Eye (tissue), 1 donor: ENCODE data around the gene MARCHF6.
"Not testable (repeated sequence)": the region's sequence is repeated elsewhere in the genome, so short reads cannot be mapped to it uniquely, and the experiment has no call there.

Experiments
- DNase-seq: peaks from one replicate; pipeline ENCODE4 v3.0.0-alpha.2; 2015

The MARCHF6 gene

DNA sequence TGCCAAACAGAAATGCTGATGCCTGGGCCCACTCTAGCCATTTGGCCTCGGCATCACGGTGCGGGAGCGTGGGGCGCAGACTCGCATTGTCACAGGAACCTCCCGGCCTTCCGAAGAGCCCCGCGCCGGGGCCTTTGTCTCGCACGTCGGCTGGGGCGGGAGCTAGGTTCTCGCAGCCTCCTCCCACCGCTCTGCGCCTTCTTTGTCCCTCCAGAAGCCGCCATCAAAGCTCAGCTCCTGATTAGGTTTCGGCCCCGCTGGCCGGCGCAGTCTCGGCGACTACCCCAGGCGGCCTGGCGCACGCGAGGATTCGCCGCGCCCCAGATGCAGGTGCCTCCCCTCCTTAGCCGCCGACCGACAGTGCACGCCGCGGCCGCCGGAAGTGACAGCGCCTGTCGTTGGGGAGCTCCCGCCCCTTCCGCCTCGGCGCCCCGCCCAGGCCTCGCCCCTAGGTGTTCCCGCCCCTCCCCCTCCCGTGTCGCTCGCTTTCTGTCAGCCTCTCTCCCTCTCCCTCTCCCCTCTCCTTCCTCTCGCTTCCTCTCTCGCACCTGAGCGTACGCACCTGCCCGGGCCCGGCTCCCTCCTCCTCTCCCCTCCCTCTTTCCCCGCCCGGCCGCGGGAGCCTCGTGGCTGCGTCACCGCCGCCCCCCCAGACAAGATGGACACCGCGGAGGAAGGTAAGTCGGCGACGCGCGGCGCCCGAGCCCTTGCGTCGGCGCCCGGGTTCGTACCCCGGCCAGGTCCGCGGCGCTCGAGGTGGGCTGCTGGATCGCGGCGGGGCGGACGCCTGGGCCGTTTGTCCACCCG lies at the start of gene MARCHF6:
Gene MARCHF6 (plus strand): TSS at position 455 of the 807 bp plus-strand sequence. CDS start 204 bp downstream, at position 659.
- DNase-seq: peak; percentile 97

DNA sequence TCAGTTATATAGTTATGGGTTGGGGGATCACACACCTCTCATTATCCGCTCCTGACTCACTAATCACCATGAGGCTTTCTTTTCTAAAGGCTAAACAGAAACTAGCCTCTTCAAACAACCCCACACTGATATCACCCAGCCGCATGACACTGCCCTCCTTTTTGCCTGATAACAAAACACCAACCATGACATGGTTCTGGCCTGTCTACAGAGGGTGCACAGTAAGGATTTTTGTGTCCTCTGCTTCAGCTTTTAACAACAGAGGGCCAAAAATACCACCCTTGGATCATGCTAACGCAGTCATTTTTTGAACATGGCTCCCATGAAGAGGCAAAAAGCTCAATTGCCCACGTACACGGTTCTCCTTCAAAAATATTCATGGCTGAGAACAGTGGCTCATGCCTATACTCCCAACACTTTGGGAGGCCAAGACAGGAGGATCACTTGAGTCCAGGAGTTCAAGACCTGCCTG lies 49.8 kb upstream of the MARCHF6 start:
- DNase-seq: no peak

DNA sequence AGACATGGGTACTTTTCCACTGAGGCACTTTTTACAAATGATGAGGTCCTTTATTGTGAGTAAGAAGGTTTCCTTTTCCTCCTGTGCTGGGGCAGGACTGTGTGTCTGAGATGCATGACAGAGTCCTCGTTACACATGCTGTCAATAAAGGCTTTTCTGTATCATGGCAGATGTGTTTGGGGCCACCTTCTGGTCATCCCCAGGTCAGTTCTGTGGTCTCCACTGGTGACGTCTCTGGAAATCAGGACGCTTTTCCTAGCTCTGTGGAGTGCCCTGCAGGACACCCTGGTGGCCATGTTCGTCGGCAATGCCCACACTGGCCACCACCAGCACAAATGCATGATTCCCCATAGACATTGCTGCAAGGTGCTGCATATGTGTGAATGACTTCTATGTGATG lies 48.6 kb upstream of the MARCHF6 start:
- no peak for DNase-seq

DNA sequence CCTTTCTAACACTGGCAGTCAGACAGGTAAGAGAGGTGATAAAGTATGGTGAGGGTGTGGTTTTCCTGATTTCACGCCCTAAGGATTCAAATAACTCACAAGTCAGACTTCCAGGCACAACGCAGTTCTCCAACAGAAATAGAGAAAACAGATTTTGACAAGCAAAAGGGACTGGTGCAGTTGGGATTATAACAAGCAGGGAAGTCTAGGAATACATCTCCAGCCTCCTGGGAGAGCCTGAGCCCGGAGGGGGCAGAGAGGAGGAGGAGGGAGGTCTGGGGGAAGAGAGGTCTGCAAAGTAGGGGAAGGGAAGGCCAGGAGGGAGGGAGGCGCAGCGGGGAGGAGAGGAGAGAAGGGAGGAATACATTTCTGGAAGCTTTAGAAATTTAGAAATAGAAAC lies 47.4 kb upstream of the MARCHF6 start:
- no peak for DNase-seq

DNA sequence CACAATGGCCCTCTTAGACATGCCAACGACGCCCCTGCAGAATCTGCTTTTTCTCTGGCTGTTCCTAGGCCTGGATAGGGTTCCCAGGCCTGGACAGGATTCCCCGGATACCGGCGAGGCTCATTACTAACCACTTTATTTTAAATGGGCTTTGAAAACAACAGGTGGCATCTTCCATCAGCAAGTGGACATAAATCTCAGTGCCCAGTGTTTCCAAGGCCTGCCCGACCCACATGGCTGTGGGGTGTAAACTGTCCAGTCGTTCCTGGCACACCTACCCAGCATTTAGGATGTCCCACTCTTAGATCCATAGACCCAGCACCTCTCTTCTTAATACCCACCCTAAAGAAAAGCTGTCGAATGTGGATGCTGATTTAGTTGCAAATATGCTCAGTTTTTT lies 46.7 kb upstream of the MARCHF6 start:
- DNase-seq: no peak

- peak; percentile 84 for DNase-seq
These were observed 46.0 kb upstream of the MARCHF6 start, which contains the start of gene CMBL for GRCh38 chr5:10307206-10308148. Gene CMBL, minus strand, starts transcription at chr5:10307902. Its CDS starts 17,140 bp downstream, at chr5:10290762.

DNA sequence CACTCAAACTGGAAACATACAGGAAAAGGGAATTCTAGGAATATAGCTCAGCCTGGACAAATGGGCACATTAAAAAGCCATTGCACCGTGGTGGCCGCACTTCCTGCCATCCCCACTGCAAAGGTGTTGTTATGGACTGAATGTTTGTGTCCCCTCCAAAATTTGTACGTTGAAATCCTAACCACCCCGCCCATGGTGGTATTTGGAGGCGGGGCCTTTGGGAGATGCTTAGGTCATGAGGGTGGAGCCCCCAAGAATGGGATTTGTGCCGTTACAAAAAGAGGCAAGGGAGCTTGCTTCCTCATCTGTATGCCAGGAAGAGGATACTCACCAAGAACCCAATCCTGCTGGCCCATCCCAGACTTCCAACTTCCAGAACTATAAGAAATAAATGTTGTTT lies 44.7 kb upstream of the MARCHF6 start:
- no peak for DNase-seq

DNA sequence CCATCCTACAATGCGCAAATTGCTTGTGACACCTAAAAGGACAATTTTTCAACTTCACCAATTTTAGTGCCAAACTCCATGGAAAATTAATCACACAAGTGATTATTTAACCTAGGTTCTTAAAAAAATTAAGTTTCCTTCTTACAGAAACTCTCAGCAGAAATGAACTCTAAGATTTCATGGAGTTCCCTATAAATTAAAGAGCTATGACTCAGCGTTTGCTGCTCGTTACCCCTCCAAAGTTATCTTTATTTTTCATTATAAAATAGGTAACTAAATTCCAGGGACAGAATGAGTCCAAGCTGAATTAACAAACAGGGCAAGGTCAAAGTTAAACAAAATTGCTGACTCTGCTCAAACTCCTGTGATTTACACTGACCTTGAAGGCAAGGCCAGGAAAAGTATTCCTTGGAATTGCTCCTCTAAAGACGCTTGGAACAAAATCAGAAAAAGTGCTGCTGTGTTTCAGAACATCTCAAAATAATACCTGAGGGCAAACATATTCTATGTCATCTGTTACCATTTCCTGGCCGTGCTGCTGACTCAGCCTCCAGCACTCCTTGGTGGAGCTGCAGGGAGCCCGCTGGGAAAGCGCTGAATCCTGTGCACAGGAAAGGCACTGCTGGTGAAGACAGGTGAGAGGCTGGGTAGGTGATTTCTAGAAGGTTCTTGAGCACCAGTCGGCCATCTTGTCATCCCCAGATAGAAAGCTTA lies 43.3 kb upstream of the MARCHF6 start:
- no peak for DNase-seq

DNA sequence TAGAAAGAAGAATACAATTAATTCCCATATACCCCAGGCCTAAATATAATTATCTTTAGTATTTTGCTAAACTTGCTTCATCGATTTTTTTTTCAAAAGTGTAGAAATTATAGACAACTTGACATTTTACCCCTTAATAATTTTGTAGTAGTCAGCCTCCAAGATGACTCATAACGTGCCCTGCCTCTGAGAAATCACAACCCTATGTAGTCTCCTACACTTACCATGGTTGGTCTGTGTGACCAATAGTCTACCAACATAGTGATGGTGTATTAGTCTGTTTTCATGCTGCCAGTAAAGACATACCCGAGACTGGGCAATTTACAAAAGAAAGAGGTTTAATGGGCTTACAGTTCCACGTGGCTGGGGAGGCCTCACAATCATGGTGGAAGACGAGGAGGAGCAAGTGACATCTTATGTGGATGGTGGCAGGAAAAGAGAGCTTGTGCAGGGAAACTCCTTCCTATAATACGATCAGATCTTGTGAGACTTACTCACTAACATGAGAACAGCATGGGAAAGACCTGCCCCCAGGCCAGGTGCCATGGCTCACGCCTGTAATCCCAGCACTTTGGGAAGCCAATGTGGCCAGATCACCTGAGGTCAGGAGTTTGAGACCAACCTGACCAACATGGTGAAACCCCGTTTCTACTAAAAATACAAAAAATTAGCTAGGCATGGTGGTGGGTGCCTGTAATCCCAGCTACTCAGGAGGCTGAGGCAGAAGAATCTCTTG lies 42.5 kb upstream of the MARCHF6 start:
- DNase-seq: not testable (repeated sequence)

GRCh38 chr5:10311595-10312425 lies 41.7 kb upstream of the MARCHF6 start:
- DNase-seq: no peak

DNA sequence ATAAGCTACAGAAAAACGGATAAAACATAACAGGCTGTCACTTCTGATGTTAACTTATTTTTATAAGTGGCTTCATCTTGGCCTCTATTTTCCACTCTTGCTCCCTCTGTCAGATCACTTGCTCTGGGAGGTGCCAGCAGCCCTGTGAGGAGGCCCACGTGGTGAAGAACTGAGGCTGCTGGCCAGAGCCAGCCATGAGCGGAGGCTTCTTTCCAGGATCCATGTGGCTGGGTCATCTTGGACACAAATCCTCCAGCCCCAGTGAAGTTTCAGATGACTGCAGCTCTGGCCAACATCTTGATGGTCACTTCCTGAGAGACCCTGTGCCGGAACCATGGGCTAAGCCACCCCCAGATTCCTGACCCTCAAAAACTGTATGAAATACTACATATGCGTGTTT lies 38.3 kb upstream of the MARCHF6 start:
- no peak for DNase-seq

DNA sequence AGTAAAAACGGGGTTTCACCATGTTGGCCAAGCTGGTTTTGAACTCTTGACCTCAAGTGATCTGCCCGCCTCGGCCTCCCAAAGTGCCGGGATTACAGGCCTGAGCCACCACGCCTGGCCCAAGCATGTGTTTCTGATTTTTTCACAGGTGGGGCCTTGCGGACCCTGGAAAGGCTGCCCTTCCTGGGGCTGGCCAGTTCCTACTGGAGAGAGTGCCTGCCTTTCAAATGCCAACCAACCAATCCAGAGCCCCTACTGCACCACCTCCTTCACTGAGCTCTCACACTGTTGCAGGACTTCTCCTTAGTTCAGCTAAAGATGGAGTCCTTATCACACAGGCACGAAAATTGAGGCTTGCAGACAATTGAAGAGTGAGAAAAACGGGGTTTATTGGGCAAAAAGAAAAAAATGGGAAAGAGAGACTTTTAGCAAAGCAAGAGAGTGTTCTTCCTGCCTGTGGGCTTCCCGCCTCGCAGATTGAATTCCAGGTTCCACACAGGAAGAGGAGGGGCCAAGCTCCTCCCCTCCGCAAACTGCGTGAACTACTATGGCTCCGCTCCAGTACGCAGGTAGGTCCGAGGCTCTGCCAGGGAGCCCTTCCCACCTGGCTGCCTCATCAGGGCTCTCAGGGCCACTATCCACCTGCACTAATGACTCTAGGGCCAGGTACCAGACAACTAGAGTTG lies 37.5 kb upstream of the MARCHF6 start:
- no peak for DNase-seq

DNA sequence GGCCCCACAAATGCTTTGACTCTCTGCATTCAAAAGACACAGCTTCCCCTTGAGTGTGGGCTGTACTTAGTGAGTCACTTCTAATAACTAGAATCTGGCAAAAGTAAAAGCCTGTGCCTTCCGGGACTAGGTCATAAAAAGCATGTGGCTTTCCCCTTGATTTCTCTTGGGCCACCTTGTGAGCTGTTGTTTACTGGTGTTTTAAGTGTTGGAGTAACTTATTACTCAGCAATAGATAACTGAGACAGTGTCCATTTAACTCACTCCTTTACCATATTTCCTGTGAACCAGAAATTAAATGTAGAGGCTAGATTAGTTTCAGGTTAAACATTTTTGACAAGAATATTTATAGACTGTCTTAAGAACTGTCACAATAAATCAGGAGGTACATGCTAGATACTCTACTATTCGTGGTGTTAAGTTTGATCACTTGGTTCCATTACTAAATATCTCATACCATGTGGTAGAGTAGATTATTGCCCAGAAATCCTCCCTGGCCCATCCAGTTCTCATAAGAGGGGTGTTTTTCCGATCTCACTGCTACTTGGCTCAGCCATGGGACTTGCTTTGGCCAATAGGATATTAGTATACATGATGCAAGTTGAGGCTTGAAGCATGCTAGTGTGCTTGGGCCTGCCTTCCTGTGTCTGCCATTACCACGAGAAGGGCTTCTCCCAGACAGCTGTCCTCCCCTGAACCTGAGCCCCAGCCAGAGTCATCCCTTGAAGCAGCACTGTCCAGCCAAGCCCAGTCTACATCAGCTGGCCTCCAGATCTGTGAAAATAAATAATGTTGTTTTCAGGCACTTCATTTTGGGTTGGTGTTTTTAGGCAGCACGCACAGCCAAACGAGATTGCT lies 35.4 kb upstream of the MARCHF6 start:
- DNase-seq: no peak

DNA sequence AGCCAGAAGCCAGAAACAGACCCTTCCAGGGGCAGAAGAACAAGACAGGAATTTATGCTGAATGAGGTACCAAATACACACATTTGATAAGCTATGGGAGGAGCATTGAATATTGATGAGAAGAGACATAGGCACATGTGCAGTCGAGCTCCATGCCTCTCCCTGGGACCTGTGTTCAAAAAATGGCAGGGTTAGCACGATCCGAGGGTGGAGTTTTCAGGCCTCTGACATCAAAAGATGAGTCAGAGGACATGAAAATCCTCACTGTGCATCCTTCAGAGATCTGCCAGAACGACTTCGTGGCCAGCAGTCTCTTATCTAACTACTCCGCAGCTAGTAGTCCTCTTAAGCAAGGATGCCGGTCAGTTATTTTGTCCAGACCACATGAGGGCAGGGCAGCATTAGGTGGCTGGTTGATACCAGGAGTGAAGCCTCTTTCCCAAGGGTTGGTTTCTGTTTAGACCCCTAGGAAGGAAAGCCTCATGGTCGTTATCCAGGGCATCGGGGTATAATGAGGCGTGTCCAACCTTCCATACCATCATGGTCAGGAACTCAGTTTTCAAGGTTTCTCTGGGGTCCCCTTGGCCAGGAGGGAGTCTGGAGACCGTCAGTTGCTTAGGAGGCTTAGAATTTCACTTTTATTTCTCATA lies 34.2 kb upstream of the MARCHF6 start:
- no peak for DNase-seq

GRCh38 chr5:10320793-10321192 lies 32.7 kb upstream of the MARCHF6 start:
- no peak for DNase-seq

- DNase-seq: no peak
These were observed 31.6 kb upstream of the MARCHF6 start for GRCh38 chr5:10321882-10322281.

DNA sequence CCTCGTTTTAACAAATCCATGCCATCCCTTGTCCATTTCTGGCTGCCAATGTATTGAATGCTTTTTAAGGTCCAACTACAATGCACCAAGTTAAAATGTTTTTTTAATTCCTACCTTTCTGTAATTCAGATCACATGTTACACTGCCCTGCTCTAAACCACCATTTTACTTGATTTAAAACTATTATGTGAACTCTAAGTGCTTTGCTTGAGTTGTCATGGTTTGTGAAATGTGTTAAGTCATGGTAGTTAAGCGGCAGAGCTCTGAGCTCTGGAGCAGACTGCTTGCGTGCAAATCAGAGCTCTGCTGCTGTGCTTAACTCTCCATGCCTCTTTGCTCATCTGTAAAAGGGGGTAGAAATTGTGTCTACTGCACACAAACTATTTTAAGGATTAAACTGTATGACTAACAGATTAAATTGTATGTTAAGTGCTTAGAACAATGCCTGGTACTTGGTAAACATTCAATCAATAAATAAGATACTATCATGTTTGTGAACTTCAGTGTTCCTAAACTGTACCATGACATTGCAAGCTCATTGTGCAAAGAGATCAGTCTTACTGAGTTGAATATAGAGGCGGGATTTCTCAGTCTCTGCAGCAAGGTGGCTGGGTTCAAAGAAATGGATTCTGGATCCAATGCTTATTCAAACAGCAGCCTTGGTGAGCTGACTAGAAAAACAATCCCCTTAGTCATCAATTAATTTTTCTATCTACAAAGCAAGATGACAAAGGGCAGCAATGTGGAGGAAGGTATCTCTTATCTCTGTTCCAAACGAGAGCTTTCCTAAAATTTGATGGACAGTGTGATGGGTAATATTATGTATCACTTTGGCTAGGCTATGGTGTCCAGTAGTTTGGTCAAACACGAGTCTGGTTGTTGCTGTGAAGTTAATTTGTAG lies 29.7 kb upstream of the MARCHF6 start:
- DNase-seq: peak; percentile 24
